ENCODE results near the gene CWC27.
"Not testable (repeated sequence)": the region's sequence is repeated elsewhere in the genome, so short reads cannot be mapped to it uniquely, and the experiment has no call there.

Gene CWC27

GRCh38 chr5:64914396-64914795 is 145.7 kb downstream of the CWC27 start:
- DNase-seq (ENCODE audit: extremely low read depth in 1 of 2, low read depth in 1 of 2), result no peak

- DNase-seq (ENCODE audit: extremely low read depth in 1 of 2, low read depth in 1 of 2), result no peak
Measured at GRCh38 chr5:64918083-64918482, 149.4 kb downstream of the CWC27 start.

- DNase-seq (ENCODE audit: extremely low read depth in 1 of 2, low read depth in 1 of 2), result no peak
Measured at GRCh38 chr5:64921386-64921785, 152.7 kb downstream of the CWC27 start.

GRCh38 chr5:64923151-64923685 is 154.5 kb downstream of the CWC27 start:
- DNase-seq (ENCODE audit: extremely low read depth in 1 of 2, low read depth in 1 of 2), result no peak

DNA sequence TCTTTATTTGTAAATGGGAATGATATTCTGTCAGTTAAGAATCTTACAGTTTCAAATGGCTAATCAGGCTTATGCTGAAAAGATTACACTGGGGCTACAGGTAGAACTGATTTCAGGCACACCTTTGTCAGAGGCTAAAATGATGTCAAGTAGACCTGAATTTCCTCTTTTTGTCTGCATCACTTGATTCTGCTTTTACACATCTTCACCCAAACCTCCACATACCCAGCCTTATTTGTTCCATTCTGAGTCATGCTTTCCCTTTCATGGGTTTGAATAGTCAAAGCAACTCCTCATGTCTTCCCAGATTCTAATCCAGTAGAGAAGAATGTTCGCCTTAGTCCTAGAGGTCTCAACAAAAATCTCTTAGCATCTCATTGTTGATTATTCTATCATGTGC is 156.4 kb downstream of the CWC27 start:
- no peak for DNase-seq (ENCODE audit: extremely low read depth in 1 of 2, low read depth in 1 of 2)

GRCh38 chr5:64929833-64930232 is 161.1 kb downstream of the CWC27 start:
- no peak for DNase-seq (ENCODE audit: extremely low read depth in 1 of 2, low read depth in 1 of 2)

DNA sequence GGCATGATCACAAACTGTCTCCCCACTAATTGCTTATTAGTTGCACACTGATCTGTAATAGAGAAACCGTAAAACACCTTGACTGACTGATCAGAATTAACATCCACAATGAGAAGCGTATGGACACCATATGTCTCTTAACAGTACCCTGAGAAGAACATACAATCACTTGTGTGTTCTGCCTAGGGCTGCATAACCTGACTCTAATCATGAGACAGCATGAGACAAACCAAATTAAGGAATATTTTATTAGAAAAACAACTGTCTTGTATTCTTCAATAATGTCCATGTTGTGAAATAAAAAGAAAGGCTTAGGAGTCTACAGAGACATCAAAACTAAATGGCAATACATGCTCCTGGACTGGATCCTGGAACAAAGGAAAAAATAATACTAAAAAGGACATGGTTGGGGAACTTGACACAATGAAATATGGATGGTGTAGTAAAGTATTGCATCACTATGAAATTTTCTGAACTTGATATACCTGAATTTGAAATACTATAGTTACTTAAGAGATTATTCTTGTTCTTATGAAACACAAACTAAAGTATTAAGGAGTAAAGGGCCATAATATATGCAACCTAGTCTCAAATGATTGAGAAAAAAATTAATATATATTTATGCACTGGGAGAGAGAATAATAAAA is 162.1 kb downstream of the CWC27 start:
- DNase-seq (ENCODE audit: extremely low read depth in 1 of 2, low read depth in 1 of 2), result no peak

- DNase-seq (ENCODE audit: extremely low read depth in 1 of 2, low read depth in 1 of 2), result not testable (repeated sequence)
Measured at GRCh38 chr5:64939422-64939771, 170.7 kb downstream of the CWC27 start.

- no peak for DNase-seq (ENCODE audit: extremely low read depth in 1 of 2, low read depth in 1 of 2)
Measured at GRCh38 chr5:64939772-64940510, 171.2 kb downstream of the CWC27 start.

GRCh38 chr5:64942460-64942859 is 173.7 kb downstream of the CWC27 start:
- DNase-seq (ENCODE audit: extremely low read depth in 1 of 2, low read depth in 1 of 2), result no peak

- DNase-seq (ENCODE audit: extremely low read depth in 1 of 2, low read depth in 1 of 2), result no peak
Measured at GRCh38 chr5:64944868-64945267, 176.1 kb downstream of the CWC27 start.

DNA sequence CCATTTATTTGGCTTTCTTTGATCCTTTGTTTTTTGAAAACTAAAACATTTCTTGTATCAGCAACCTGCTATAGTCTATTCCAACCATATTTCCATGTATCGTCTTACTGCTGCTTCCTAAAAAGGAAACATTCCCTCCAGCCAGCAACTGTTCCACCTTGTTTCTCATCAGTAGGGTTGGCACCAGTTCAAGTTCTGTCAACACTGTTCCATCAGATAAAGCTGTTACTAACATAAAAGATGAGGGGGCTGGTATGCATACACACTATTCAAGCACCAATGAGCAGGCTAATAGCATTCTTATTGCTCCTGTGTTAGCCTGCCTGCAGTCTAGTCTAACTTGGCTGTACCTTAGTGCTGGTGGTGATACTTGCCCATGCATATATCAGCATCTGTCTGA is 178.3 kb downstream of the CWC27 start:
- DNase-seq (ENCODE audit: extremely low read depth in 1 of 2, low read depth in 1 of 2), result no peak

GRCh38 chr5:64947801-64948200 is 179.1 kb downstream of the CWC27 start:
- no peak for DNase-seq (ENCODE audit: extremely low read depth in 1 of 2, low read depth in 1 of 2)

- DNase-seq (ENCODE audit: extremely low read depth in 1 of 2, low read depth in 1 of 2), result no peak
Measured at GRCh38 chr5:64949331-64949730, 180.6 kb downstream of the CWC27 start.

DNA sequence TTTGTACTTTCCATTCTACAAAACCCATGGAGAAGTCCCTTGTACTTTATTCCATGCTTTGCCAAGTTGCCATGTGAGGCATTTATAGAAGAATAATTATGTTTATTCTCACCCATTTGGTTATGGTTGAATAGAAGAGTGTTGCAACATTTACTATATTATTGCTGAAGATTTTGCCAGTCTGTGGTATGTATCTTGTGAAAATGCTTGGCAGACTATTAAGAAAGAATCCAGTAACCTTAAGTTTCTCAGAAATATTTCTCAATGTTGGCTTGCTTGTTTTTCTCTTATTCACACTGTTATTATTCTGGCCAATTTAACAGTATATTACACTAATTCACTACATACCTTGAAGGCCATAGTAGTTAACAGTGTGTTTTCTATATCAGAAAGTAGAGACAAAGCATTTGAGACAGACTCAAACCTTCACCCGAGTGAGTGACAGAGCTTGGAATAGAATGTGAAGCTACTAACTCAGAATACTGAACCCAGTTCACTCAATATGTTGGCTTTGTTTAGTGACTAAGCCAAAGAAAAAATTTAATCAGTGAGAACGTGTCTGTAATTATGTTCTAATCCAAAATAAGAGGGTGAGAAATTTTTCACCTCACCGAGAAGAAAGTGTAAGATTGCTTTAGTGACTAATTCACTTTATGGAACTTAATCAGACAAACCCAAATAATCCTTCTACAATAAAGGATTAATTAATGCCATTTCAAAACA is 184.4 kb downstream of the CWC27 start:
- DNase-seq (ENCODE audit: extremely low read depth in 1 of 2, low read depth in 1 of 2), result no peak

DNA sequence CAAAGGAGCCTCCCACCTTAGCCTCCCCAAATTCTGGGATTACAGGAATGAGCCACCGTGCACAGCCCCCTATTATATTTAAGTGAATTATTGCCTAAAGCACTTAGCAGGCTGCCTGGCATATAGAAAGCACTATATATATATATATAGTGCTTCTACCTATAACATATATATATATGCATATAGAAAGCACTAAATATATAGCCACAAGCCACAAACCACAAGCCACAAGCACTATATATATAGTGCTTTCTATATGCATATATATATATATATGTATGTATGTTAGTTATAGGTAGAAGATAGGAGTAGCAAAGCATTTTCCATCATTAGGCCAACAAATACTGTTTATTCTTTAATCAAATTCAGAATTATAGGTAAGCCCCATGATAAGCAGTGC is 185.8 kb downstream of the CWC27 start:
- DNase-seq (ENCODE audit: extremely low read depth in 1 of 2, low read depth in 1 of 2), result no peak

- no peak for DNase-seq (ENCODE audit: extremely low read depth in 1 of 2, low read depth in 1 of 2)
Measured at GRCh38 chr5:64958757-64959391, 190.1 kb downstream of the CWC27 start.

GRCh38 chr5:64963278-64963677 is 194.5 kb downstream of the CWC27 start:
- no peak for DNase-seq (ENCODE audit: extremely low read depth in 1 of 2, low read depth in 1 of 2)

GRCh38 chr5:64968591-64969110 is 199.9 kb downstream of the CWC27 start:
- no peak for DNase-seq (ENCODE audit: extremely low read depth in 1 of 2, low read depth in 1 of 2)

GRCh38 chr5:64969578-64969977 is 200.8 kb downstream of the CWC27 start:
- DNase-seq (ENCODE audit: extremely low read depth in 1 of 2, low read depth in 1 of 2), result no peak

- DNase-seq (ENCODE audit: extremely low read depth in 1 of 2, low read depth in 1 of 2), result no peak
Measured at GRCh38 chr5:64971513-64971912, 202.8 kb downstream of the CWC27 start.

Measured in activated CD8-positive, alpha-beta memory T cell treated with anti-CD3 and anti-CD28 coated beads for 1 hour (primary cell).